ENCODE results near the gene DLX4.

DLX4 gene

DNA sequence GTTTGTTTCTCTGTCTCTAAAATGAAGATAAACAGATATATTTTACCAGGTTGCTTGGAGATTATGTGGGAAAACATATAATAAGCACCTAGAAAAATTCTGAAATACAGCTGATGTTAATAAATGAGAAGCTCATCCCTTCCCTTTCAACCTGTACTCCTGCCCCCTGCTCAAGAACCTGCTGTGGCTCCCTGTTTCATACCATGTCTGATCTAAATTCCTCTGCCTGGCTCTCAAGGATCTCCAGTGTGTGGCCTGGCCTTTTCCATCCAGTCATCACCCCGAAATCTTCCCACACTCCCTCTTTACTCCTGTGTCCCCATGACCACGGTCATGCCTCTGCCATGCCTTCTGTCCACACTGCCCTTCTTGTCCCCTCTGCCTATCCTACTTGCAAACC lies 19.4 kb upstream of the DLX4 start:
- DNase-seq: no peak

DNA sequence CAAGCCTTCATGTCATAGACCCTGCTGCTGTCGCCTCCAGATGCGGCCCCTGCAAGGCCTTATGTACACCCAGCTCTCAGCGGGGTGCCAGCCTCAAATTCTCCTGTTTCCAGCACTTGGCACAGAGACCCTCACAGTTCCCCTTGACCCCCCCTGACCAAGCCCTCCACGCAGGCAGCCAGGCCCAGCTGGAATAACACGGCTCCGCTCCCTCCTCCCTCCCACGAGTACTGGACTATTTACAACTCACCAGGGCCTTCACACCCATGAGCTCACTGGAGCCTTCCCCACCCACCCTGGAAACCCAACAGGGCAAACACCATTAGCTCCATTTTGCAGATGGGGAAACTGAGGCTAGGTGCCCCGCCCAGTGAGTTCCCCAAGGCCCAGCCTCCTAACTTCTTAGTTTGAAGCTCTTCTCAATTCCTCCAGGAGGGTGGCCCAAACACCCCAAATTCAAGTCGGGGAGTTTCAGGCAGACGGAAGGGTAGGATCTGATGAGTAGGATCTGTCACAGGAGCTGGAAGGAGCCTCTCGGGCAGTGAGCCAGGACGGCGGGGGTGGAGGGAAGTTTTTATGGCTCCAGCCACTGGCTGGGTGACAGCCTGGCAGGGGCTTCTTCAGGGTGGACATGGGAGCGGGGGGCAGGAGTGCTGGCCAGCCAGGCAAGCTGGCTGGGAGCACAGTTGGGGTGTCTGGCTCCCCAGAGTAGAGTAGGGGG lies 17.5 kb upstream of the DLX4 start:
- DNase-seq: no peak

DNA sequence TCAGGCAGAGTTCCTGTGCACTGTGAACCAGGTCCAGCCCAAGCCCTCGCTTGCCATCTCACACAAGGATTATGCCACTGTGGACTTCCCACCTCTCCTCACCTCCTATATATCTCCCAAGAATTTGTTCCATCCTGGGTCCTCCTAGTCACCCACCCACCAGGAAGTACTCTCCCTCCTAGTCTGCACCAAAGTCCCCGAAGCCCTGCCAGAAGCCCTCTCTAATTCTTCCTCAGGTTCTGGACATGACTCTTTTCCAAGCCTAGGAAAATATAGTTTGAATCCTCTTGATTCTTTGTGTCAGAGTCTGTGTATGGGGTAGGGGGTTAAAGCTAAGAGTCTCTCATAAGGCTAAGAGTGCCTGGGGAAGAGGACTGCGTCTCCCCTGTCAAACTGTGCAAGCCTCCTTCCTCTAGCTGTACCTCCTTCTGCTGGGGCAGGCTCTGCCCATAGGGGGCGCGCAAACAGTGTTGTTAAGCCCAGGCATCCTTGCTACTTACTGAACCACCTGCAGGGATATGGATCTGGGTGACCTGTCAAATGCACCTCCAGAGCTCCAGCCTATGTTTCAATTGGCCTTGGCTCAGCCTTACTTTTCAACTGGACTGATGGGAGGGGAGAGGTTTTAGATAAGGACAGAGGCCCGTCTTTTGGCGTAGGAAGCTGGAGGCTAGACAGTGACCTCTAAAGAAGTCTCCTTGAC lies 16.6 kb upstream of the DLX4 start:
- DNase-seq: peak; percentile 65

DNA sequence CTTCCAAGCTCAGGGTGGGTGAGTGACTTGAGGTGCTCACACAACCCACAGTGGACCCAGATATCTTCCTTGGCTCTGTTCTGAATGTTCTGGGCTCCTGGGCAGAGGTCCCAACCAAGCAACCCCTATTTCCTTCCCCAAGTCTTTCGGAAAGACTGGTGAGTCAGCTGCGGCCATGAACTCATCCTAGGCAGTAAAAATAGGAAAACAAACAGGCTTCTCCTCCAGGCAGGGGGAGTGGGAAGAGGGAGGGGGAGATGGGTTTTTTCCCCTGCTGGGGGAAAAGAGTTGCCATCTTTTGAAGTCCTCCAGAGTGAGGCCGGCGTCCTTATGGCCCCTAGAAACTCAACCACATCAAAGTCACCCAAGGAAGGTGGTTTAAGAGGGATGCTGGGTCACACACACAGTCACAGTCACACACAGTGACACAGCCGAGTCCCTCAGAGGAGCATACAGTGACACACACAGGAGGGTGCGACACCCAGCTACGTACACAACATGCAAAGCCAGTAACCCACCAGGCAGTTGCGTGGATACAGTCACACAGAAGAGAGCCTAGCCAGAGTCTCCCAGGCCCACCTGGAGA lies 16.0 kb upstream of the DLX4 start:
- no peak for DNase-seq

- DNase-seq: no peak
Measured at GRCh38 chr17:49955157-49955556, 13.8 kb upstream of the DLX4 start.

GRCh38 chr17:49956780-49957179 lies 12.2 kb upstream of the DLX4 start:
- DNase-seq: no peak

DNA sequence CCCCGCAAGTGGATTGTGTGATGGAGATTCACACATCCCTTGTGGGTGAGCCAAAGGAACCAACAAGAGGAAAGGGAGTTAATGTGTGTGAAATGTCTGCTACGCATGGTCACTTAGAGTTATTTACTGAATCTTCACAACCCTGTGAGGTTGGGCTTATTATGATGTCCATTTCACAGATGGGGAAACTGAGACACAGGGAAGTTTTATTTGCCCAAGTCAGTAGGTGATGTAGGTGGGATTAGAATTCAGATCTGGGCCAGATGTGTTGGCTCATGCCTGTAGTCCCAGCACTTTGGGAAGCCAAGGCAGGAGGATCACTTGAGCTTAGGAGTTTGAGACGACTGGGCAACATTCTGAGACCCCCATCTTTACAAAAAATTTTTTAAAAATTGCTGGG lies 11.6 kb upstream of the DLX4 start:
- DNase-seq: no peak

DNA sequence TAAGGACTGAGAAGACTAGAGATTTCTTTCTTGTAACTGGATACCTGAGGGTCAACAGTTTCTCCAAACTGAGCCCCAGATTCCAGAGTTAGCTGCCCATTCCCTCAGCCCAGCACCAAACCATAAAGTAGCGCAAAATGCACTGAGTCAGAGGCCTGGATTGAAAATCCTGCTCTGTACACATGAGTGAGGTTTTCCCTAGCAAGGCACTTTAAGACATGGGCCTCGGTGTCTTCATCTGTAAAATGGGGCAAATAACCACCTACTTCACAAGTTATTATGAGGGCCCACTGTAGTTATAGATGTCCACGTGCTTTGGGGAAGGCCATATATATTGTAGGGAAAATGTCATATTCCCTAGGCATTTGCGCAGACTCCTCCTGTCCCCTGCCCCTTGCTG lies 10.3 kb upstream of the DLX4 start:
- DNase-seq: no peak

GRCh38 chr17:49959183-49959935 lies 9.6 kb upstream of the DLX4 start:
- no peak for DNase-seq

DNA sequence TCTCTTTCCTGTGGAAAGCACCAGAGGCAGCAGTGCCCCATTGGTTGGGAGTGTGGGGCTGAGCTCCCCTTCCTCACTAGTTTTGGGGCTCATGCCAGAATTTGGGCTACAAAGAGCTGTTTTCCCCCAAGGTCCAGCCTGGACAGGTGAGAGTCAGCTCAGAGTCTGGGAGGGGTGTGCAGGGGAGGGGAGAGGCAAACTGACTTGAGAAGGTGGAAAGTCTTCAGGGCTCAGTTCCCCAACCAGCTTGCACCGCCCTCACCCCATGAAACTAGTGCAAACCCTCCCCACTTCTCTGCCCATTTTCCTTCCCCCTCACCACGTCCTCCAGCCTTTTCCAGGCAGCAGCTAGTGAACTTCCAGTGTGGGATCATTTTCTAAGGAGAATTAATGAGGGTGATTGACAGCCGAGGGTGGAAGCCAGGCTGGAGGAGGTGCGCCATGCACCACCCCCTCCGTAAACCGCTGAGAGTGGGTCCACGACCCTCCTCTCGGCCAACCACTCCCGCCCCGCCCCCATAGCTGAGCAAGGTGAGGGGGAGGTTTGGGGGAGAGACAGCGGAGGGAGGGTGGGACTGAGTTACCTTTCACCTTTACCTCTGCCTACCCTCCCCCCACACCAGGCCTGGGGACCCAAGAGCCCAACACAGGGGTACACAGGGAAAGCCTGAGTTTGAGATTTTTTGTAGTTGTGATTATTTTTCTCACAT lies 6.2 kb upstream of the DLX4 start:
- DNase-seq: no peak

GRCh38 chr17:49963309-49963625 lies 5.7 kb upstream of the DLX4 start:
- DNase-seq: no peak

DNA sequence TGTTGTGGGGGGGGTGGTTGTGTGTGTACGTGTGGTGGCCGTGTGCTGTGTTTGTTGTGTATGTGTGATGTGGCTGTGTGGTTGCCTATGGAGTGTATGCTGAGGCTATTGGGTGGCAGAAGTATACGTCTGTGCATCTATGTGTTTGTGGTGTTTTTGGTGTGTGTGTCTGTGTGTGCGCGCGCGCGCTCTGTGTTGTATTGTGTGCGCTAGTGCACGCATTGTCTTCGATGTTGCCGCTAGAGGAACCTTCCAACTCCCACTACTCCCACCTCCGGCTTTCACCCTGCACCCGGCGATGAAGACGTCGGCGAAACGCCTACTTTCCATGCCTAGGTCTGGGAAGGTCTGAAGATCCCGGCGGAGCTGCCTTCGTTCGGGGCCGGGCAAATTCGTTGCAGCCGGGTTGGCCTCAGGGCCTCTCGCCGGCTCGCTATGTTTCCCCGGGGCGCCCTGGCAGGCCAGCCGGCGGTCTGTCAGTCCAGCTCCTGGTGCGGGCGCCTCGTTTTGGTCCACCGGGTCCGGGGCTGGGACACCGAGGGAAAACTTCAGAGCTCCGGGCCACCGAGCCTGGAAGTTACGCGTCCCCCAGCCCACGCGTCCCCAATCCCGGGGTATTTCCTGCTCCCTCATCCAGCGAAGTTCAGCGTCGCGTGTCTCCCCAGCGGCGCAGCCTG lies 5.2 kb upstream of the DLX4 start:
- DNase-seq: no peak

GRCh38 chr17:49964303-49964768 lies 4.7 kb upstream of the DLX4 start:
- DNase-seq: no peak

DNA sequence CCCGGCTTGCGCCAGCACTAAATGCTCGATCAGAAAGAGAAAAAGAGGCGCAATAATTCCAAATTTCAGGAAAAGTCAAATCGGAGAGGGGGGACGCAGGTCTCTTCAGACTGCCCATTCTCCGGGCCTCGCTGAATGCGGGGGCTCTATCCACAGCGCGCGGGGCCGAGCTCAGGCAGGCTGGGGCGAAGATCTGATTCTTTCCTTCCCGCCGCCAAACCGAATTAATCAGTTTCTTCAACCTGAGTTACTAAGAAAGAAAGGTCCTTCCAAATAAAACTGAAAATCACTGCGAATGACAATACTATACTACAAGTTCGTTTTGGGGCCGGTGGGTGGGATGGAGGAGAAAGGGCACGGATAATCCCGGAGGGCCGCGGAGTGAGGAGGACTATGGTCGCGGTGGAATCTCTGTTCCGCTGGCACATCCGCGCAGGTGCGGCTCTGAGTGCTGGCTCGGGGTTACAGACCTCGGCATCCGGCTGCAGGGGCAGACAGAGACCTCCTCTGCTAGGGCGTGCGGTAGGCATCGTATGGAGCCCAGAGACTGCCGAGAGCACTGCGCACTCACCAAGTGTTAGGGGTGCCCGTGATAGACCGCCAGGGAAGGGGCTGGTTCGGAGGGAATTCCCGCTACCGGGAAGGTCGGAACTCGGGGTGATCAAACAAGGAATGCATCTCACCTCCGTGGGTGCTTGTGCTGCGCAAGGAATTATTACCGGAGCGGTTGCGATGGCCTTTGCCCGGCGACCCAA lies 4.0 kb upstream of the DLX4 start:
- DNase-seq: no peak

GRCh38 chr17:49965524-49965909 lies 3.5 kb upstream of the DLX4 start:
- DNase-seq: no peak

GRCh38 chr17:49966767-49967166 lies 2.2 kb upstream of the DLX4 start:
- no peak for DNase-seq

- no peak for DNase-seq
Measured at GRCh38 chr17:49967205-49967604, 1.8 kb upstream of the DLX4 start.

DNA sequence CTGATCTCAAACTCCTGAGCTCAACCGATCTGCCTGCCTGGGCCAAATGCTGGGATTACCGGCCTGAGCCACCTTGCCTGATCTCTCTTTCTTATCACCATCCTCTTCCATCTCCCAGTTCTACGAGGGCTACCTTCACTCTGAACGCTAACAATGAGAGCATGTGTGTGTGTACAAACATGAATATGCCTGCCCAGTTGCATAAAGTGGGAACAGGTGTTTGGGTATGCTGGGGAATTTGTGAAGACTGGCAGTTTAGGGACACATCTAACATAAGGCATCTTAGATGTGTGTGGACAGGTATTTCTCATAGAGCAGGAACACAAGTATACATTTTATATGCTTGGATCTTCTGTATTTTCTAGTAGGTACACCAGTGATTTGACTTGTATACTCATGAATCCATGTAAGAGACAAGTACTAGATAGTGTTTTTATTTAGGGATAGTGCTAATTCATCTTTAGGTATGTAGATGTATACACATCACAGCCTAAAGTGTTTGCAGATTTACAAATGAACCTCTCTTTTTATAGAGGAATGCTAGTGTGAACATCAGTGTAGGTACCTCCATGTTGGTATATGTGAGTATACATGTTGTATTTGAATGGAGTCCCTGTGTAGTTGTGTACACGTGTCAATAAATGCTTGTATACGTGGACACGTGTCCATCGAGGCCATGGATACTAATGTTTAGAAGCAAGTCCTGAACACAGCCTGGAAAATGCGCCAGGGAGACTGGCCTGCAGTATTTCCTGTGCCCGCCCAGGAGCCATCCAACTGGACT lies 1.2 kb upstream of the DLX4 start:
- DNase-seq: no peak

GRCh38 chr17:49968405-49969133 lies 421 bp upstream of the DLX4 start:
- peak; percentile 36 for DNase-seq

GRCh38 chr17:49969795-49970389 lies 902 bp downstream of the DLX4 start:
- DNase-seq: no peak

Data from NCI-H146 (cell line).